Measurements from ENCODE around the gene KCNC4.

DNA sequence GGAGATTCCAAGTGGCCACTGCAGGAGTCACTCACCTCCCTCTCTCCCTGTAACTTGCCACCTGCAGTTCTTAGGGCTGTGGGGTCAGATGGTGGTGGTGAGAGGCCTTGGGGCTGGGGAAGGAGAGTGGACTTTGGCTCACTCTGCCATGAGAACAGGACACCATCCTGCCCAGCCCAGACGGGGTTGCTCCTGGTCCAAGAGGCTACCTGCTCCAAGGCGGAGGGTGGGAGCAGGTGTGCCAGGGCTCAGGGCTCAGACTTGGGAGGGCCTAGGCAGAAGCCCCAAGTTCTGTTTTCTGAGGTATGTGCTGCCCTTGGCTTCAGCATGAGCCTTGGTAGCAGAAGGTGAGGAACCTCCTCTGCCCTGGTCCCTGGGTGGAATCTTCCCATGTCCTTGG, 11.4 kb upstream of the KCNC4 start:
- TF ChIP-seq GATA2 (IDR thresholded peaks at IDR 0.05; ENCODE audit: low read depth, low read length) (no peak), GATA3 (IDR thresholded peaks at IDR 0.05; ENCODE audit: low read depth, low read length) (no peak)
